NCI-H345 treated with DMSO at 0.1 percent for 48 hours (cell line): ENCODE results near the gene SNRNP200.
A peak's percentile ranks its signal among the peaks of the same experiment; 100 is the strongest.

Experiments used
- DNase-seq: peaks from one replicate; lab custom pipeline; 2025; ENCODE audit not compliant: unreplicated experiment; lab: John Stamatoyannopoulos, UW

SNRNP200 gene

DNA sequence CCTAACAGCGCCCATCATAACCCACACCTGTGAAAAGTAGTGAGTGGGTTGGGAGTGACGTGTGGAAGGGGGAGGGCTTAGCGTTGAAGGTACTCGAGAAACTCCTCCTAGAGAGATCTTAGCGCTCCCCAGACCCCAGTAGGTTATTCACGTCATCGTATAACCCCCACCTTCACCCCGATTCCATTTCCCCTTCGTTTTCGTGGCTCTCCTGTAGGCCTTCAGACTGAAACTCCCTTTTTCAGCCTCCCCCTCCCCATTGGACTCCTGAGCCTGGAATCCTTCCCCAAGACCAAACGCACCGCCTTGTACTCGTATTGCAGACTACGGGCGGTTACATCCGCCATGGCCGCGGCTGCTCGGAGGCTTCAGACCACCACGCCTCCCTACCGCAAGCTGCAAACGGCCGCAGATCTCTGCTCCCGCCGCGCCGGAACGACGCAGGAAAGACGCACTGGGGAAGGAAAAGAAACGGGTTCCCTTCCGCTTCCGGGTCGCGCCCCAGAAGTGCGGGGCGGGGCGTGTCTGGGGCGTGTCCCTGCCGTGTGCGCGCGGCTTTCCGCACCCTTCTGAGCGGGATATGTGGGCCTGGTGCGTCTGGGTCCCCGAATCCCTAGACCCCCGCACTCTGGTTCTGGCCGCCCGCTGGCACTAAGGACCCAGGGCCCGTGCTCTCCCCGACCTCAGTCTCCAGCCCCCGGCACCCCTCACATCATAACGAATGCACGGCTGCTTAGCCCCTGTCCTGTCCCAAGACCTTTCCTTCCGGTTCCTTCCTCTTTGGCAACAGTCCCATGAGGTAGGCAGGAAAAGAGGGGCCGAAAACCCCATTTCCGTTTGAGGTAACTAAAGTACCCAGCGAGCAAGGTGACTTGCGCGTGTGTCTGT lies at the start of gene SNRNP200:
SNRNP200 (minus strand) TSS at position 456 of the 888 bp plus-strand sequence; CDS start at position 347, 109 bp downstream.
- DNase-seq, result peak; percentile 73

DNA sequence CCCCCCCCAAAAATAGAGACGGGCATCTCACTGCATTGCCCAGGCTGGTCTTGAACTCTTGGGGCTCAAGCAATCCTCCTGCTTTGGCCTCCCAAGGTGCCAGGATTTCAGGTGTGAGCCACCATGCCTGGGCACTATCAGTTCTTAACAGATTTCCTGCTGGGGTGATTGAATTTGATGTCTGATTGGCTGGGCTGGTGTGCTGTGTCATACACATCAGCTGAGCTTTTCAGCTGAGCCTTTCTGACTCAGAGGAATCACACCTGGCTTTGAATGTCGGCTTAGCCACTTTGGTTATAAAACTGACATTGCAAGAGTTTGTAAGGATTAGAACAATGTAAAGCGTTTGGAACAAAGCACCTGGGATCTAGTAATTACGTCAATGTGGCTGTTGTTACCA lies 49.1 kb upstream of the SNRNP200 start:
- DNase-seq, result no peak

DNA sequence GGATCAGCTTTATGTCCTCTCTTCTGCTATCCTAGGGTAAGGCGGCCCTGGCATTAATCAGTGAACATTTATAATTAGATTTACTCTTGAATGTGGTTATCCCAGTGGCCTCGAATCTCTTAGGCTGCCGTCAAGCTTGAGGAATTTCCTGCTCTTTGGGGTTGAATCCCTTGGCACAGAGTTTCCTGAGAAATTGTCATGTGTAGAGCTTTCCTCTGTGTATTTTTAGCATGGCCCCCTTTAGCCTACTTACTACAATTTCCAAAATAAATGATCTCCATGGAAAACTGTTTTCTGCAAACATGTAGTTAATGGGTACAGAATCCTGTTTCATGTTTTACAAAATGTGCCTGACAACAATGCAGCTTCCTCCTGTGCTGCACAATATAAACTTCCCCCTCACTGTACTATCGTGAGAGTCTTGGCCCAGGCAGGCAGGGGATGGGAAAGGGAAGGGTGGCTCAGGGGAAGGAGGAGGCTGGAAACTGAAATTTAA lies 48.3 kb upstream of the SNRNP200 start:
- no peak for DNase-seq

DNA sequence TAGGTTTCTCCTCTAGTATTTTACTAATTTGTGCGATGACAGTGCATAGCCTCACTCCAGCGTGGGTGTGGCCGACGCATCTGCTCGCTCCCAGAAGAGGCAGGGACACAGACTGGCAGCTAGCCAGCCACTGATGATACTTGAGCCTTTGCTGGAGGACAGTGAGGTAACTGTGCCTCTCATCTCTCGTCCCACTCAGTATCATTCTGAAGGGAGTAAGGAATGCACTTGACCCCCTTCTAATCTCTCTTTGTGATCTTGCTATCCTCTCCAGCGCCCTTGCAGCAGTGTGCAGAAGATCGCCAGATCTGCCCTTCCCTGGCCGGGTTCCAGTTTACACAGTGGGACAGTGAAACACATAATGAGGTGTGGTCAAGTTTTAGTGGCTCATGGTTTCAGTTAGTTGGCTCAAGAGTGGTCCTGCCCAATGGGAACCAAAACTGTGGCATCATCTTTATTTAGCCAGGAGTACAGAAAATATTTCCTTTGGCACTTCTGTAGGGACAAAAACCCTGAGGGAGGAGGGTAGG lies 47.8 kb upstream of the SNRNP200 start:
- peak; percentile 89 for DNase-seq

DNA sequence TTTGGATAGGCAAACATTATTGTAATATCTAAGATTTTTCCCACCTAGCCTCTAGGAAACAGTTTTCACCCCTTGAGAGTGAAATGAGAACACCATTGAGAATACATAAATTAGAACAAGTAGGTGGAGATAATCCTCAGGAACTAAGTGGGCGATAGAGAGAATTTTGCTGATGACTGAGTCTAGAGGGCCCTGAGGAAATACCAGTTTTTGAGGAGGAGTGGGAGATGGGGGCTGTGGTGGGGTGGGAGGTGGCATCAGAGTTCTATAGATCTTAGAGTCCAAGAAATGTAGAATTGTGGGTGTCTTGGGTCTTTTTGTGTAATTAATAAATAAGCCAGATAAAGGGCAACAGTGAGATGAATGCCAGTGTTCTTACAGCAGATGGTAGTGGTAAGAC lies 42.0 kb upstream of the SNRNP200 start:
- no peak for DNase-seq

DNA sequence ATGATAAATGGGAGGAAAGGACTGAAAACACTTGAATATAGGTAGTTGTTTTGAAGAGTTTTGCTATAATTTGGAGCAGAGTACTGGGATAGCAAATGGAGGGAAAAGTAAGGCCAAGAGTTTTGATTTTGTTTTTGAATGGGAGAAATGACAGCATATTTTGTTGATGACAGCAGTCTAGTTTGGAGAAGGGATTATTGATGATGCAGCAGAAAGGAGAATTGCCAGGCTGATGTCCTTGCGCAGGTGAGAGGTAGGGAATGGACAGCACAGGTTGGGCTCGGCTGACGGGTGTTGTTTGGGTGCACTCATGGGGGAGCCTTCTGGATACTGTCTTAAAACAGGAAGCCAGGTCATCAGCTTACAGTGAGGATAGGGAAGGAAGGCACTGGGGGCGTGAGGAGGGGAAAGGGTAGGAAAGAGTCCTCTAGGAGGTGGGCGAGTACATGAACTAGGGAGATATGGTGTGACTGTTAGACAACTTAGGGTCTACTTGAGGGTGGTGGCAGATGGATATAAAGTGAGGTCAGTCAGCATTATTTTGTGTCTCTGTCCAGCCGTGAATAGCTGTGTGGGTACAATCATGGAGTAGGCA lies 40.6 kb upstream of the SNRNP200 start:
- DNase-seq, result no peak

DNA sequence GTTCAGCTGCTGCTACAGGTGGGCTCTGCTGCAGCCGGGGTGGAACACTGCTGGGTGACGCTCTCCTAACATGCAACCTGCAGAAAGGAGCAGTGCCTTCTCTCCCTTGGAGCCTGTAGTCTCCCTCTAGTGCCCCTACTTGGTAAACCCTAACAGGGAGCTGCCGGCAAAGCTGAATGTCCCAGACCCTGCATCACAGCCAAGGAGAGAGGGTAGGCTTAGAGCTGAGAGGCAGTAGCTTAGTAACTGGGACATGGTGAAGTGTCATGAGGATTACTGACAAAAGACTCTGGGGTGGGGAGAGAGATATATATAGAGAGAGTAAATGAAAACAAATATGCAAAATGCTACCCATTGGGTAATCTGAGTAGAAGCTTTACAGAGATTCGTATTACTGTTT lies 40.1 kb upstream of the SNRNP200 start:
- no peak for DNase-seq

DNA sequence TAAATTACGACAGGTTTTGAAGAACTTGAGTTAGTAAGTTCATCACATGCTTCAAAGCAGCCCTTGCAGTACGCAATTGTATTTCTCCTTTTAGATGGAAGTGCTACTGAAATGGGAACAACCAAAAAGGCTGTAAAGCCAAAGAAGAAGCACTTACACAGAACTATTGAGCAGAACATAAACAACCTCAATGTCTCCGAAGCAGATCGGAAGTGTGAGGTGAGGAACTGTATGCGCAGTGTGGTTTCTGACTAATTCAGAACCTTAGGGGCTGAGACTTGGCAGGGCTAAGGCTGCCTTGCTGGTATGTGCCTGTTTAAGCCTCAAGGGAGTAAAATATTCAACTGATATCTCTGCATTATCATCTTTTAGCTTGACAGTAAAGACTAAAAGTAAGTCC lies 38.7 kb upstream of the SNRNP200 start:
- no peak for DNase-seq

DNA sequence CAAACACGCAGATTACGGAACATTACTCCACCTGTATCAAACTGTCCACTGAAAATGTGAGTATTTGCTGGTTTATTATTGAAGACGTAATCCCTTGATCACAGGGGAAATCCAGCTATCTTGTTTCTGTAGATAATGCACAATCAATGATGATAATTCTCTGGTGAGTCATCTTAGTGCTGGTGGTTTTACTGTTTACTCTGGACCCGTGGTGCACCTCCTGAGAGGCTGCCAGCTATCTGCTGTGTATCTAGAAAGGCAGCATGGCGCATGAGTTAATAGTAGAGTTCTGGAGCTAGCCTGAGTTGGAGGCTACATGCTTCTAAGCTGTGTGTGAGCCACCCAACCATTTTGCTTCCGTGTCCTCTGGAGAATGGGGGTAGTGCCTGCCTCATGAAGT lies 36.7 kb upstream of the SNRNP200 start:
- no peak for DNase-seq

DNA sequence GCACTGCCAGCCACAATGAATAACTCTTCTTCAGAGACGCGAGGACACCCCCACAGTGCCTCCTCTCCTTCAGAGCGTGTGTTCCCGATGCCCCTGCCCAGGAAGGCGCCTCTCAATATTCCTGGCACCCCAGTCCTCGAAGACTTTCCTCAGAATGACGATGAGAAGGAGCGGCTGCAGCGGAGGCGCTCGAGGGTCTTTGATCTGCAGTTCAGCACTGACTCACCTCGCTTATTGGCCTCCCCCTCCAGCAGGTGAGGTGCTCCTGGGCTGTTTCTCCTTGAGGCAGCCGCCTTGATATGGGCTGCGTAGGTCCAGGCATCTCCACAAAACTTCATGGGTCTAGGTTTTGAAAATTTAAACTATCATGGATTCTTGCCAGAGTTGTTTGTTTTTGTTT lies 36.3 kb upstream of the SNRNP200 start:
- DNase-seq, result no peak

DNA sequence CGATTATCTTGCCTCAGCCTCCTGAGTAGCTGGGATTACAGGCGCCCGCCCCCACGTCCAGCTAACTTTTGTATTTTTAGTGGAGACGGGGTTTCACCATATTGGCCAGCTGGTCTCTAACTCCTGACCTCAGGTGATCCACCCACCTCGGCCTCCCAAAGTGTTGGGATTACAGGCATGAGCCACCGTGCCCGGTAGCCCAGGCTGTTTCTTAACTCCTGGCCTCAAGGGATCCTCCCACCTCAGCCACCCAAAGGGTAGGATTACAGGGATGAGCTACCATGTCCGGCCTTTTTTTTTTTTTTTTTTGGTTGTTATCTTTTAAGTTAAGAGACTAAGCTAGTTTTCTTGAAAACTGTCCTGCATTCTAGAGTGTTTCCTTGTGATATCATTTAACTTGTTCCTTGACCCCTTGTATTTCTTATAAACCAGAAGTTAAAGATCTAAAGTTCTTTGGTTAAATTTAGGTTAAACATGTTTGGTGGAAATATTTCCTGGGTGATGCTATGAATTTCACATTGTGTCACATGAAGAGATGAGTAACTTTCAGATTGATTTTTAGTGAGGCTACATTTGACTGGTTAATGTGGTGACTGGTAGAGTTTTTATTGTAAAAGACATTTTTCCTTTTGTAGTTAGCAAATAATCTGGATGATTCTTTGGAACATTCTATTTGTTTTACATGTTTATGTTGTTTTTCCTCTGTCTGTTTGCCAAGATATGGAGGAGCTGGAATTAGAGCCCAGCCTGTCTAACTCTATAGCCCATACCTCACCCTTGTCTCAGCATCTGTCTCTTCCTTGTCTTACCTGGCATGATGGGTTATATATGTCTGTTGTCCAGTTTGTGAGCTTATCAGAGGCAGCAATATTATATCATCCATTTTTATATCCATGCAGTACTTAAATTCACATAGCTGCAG lies 35.4 kb upstream of the SNRNP200 start:
- no peak for DNase-seq

DNA sequence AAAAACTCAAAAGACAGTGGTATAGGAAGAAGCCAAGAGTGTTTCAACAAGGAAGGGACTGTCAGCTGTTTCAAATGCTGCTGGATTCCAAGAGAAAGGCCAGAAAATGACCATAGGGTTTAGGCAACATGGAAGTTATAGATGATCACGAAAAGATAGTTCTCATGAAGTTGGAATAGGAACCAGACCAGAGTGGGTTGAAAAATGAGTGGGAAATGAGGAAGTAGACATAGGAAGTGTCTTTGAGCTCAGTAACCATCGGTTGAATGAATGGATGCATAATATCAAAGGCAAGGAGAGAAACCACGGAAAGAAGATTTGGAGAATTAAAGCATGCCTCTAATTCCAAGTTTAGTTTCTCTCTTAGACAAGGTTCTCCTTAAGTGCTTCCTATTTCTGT lies 31.5 kb upstream of the SNRNP200 start:
- no peak for DNase-seq

DNA sequence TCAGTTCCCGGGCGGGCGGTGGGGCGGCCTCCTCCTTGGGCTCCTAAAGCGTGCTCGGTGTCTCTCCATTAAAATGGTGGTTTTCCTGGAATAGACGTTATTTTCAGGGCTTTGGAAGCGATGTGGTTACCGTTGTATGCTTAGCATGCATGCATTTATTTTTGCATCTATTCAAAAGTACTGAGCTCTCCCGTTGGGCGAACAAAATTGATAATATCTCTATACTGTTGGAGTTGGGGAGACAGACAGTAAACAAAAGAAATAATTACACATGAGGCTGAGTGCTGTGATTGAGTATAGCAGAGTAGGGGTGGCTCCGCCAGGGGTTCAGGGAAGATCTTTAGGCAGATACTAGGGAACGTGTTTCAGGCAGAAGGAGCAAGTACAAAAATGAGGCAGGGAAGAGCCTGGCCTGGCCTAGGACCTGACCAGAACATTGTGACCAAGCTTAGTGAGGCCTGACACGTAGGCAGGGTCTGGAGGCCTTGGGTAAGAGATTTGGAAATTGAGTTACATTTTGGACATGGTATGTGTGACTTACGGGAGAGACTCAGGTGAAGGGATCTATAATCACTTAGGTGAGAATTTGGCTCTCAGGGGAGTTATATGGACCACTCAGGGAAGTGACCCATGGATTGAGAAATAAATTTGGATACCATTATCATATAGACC lies 30.9 kb upstream of the SNRNP200 start:
- no peak for DNase-seq

DNA sequence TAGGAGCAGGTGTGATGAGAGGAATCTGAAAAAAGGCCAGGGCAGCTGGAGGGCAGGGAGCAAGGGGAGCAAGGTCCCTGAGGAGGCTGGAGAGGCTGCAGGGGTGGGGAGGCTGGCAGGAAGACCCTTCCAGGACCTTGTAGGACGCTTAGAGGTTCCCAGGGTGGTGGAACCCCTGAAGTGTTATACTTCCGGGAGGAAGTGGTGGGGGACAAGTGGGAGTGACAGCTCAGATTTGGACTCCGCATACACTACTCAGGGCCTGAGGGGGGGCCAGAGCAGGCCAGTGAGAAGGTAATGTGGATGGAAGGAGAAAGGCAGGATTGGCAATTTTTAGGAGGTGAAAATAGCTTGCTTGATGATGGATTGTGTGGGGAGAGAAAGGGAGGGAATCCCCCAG lies 28.4 kb upstream of the SNRNP200 start:
- DNase-seq, result no peak

DNA sequence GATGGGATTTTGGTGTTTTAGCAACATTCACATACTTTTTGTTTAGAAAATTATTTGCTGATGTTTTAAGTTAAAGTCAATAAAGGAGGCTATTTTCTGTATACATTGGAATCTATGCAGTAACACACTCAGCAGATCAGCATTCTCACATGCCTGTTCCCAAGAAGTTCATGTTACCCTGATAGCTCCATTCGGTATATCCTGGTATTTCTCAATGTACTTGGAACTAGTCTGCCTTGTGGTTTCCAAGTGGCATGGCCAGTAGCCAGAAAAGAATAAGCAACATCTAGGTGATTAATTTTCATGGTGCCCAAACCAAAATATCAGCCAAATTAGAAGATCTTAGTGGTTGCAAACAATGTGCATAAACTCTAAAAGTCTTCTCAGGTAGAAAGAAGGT lies 25.1 kb upstream of the SNRNP200 start:
- no peak for DNase-seq

DNA sequence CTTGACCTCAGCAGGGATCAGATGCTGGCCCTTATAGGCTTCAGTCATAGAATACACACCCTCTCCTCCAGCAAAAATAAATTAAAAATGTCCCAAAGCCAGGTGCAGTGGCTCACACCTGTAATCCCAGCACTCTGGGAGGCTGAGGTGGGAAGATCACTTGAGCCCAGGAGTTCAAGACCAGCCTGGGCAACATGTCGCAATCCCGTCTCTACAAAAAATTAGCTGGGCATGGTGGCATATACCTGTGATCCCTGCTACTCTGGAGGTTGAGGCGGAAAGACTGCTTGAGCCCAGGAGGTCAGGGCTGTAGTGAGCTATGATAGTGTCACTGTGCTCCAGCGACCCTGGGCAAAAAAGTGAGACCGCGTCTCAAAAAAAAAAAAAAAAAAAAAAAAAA lies 24.5 kb upstream of the SNRNP200 start:
- DNase-seq, result no peak

DNA sequence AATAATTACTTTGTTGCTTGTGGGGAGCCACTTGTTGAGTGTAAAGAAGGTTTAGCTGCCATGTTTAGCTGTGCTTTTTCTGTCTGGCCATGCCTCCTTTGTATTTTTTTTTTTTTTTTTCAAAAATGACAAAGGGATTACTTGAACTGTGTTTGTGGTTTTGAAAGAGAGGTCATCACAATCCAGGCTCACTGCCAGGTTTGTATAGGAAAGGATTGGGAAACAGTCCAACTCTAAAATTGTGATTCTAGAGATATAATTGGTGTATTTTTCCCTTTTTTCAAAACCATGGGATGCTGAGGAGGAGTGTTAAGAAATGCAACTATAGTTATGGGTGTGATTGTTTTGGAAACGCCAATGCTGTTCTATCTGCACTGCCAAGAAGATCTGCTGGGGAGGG lies 24.1 kb upstream of the SNRNP200 start:
- DNase-seq, result no peak

DNA sequence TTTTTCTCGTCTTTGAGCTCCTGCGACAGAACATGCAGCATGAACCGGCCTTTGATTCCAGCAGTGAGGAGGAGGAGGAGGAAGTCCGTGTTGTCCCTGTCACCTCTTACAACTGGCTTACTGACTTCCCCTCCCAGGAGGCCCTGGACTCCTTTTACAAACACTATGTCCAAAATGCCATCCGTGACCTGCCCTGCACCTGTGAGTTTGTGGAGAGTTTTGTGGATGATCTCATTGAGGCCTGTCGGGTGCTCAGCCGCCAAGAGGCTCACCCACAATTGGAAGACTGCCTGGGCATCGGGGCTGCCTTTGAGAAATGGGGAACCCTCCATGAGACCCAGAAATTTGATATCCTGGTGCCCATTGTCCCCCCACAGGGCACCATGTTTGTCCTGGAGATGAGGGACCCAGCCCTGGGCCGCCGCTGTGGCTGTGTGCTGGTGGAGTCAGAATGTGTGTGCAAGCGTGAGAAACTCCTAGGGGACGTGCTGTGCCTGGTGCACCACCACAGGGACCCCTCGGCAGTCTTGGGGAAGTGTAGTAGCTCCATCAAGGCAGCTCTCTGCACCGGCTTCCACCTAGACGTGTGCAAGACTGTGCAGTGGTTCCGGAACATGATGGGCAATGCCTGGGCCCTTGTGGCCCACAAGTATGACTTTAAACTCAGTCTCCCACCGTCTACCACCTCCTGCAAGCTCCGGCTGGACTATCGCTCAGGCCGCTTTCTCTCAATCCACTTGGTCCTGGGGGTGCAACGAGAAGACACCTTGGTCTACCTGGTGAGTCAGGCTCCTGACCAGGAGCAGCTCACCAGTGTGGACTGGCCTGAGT lies 21.9 kb upstream of the SNRNP200 start:
- no peak for DNase-seq

DNA sequence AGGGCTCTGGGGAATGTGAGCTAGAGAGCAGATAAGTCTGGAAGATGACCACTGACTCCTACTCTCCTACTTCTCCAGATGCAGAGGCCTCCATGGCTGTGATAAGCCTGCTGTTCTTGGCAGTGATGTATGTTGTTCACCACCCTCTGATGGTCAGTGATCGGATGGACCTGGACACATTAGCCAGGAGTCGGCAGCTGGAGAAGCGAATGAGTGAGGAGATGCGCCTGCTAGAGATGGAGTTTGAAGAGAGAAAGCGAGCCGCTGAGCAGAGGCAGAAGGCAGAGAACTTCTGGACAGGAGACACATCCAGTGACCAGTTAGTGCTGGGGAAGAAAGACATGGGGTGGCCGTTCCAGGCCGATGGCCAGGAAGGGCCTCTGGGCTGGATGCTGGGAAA lies 21.2 kb upstream of the SNRNP200 start:
- no peak for DNase-seq

DNA sequence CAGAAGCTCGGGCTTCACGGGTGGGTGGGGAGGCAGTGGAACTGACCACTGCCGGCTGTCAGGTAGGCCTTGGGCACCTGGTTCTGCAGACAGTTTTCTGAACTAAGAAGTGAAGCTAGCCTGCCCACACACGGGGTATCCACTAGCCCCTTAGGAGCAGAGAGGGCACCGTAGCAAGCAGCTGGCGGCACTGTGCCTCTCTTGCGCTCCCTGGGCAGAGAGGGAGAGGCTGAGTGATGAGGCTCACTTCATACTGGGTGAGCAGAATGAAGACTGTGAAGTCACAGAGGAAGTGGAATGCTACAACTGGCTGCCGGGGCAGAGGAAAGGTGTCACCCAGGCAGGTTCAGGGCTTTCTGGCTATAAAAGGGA lies 20.5 kb upstream of the SNRNP200 start:
- DNase-seq, result no peak
